CD1c-positive myeloid dendritic cell (primary cell): ENCODE results near the gene AKT1S1.
"Not testable (repeated sequence)": the region's sequence is repeated elsewhere in the genome, so short reads cannot be mapped to it uniquely, and the experiment has no call there.

Experiments used
- DNase-seq: peaks from one replicate; pipeline ENCODE4 v3.0.0-alpha.2; 2016; ENCODE audit errors: extremely low spot score

The AKT1S1 gene

GRCh38 chr19:49837009-49837310 lies 40.2 kb downstream of the AKT1S1 start:
- DNase-seq, result no peak

- no peak for DNase-seq
Observed at GRCh38 chr19:49836176-49837008, 40.8 kb downstream of the AKT1S1 start.

DNA sequence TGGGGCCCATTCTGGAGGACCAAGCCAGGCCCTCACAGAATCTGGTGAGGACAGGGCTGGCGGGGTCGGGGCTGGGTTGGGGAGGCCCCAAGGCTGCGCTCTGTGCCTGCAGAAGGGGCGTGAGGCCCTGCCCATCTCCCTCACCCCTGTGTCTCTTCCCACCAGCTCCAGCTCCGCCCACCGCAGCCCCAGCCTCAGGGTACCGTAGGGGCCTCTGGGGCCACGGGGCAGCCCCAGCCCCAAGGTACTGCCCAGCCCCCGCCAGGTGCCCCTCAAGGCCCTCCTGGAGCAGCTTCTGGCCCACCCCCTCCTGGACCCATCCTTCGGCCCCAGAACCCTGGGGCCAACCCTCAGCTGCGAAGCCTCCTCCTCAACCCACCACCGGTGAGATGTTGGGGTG lies 41.6 kb downstream of the AKT1S1 start:
- DNase-seq, result no peak

GRCh38 chr19:49833599-49833998 lies 43.6 kb downstream of the AKT1S1 start:
- DNase-seq, result no peak

DNA sequence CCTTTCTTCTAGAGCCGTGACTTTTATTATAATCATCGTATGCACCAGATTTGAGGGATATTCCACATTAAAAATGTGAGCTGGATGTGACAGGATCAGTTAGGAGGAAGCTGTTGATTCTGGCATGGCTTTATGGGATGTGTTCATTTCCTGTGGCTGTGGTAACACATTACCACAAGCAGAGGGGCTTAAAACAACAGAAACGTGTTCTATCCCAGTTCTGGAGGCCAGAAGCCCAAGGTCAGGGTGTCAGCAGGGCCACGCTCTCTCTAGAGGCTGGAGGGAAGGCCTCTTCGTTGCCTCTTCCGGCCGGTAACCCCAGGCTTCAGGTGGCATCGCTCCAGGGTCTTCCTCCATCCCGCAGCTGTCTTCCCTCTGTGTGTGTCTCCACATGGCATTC lies 44.6 kb downstream of the AKT1S1 start:
- no peak for DNase-seq

GRCh38 chr19:49831592-49831991 lies 45.6 kb downstream of the AKT1S1 start:
- DNase-seq, result no peak

DNA sequence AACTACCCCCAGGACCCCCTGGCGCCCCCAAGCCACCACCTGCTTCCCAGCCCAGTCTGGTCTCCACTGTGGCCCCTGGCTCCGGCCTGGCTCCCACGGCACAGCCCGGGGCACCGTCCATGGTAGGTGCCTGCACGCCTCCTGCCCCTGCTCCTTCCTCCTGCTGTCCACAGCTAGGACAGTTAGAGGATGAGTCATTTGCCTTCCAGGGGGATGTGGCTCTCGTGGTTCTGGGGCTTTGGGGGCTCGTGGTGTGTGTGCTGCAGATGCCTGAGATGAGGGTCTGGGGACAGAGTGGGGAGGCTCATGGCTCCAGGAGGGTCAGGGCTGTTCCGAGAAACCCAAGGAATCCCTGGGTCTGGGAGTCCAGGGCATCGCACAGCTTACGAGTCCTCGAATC lies 46.4 kb downstream of the AKT1S1 start:
- DNase-seq, result no peak

- no peak for DNase-seq
Observed at GRCh38 chr19:49829721-49830120, 47.4 kb downstream of the AKT1S1 start.

GRCh38 chr19:49829200-49829599 lies 48.0 kb downstream of the AKT1S1 start:
- no peak for DNase-seq

- no peak for DNase-seq
Observed at GRCh38 chr19:49827034-49827433, 50.1 kb downstream of the AKT1S1 start.

- no peak for DNase-seq
Observed at GRCh38 chr19:49824662-49825061, 52.5 kb downstream of the AKT1S1 start.

DNA sequence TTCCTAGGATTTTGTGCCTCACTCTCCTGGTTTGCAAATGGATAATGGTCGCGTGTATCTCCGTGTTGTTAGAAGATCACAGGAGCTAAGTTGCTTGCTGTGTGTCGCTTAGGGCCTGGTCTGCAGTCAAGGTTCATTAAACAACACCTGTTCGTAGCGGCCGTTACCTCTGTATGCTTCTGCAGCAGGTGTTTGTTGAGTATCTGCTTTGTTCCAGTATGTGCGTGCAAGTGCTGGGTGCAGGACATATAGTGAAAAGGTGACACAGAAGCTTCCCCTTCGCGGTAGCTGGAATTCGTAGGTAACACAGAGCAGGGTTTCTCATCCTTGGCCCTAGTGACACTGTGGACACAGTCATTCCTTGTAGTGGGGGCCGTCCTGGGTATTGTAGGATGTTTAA lies 53.7 kb downstream of the AKT1S1 start:
- no peak for DNase-seq

- no peak for DNase-seq
Observed at GRCh38 chr19:49820125-49820524, 57.0 kb downstream of the AKT1S1 start.

GRCh38 chr19:49819452-49820115 lies 57.6 kb downstream of the AKT1S1 start:
- DNase-seq, result not testable (repeated sequence)
